Measurements from ENCODE around the gene MAPK8IP3.
"Not testable (repeated sequence)": the region's sequence is repeated elsewhere in the genome, so short reads cannot be mapped to it uniquely, and the experiment has no call there.

Gene MAPK8IP3

GRCh38 chr16:1794908-1795666 lies 89.1 kb downstream of the MAPK8IP3 start:
- no peak for TF ChIP-seq CTCF (IDR thresholded peaks at IDR 0.05; ENCODE audit: low read depth, low read length, missing control alignments)
- DNase-seq (ENCODE audit: low read depth): no peak
- in situ Hi-C loops (cut with HindIII; ENCODE audit: low sequenced_read_pairs): no loop called here
- H3K4me3 ChIP-seq (ENCODE audit: low read depth, low read length): no peak overlapping the region

GRCh38 chr16:1799263-1799662 lies 93.3 kb downstream of the MAPK8IP3 start:
- H3K4me3 ChIP-seq (ENCODE audit: low read depth, low read length); DNase-seq (ENCODE audit: low read depth); in situ Hi-C loops (cut with HindIII; ENCODE audit: low sequenced_read_pairs): not testable (repeated sequence)

- in situ Hi-C loops (cut with HindIII; ENCODE audit: low sequenced_read_pairs): no loop called here
- no peak overlapping the region for H3K4me3 ChIP-seq (ENCODE audit: low read depth, low read length)
- DNase-seq (ENCODE audit: low read depth): no peak
These were observed 94.7 kb downstream of the MAPK8IP3 start for GRCh38 chr16:1800701-1801100.

GRCh38 chr16:1807626-1808025 lies 101.6 kb downstream of the MAPK8IP3 start:
- no peak for TF ChIP-seq CTCF (IDR thresholded peaks at IDR 0.05; ENCODE audit: low read depth, low read length, missing control alignments)
- H3K4me3 ChIP-seq (ENCODE audit: low read depth, low read length): no peak overlapping the region
- DNase-seq (ENCODE audit: low read depth): no peak
- in situ Hi-C loops (cut with HindIII; ENCODE audit: low sequenced_read_pairs): no loop called here

More at GRCh38 chr16:1800701-1801100, 94.7 kb downstream of the MAPK8IP3 start:
- no peak for TF ChIP-seq CTCF (IDR thresholded peaks at IDR 0.05; ENCODE audit: low read depth, low read length, missing control alignments)

GRCh38 chr16:1808691-1809090 lies 102.7 kb downstream of the MAPK8IP3 start:
- DNase-seq (ENCODE audit: low read depth): no peak
- in situ Hi-C loops (cut with HindIII; ENCODE audit: low sequenced_read_pairs): no loop called here
- H3K4me3 ChIP-seq (ENCODE audit: low read depth, low read length): no peak overlapping the region
- TF ChIP-seq CTCF (IDR thresholded peaks at IDR 0.05; ENCODE audit: low read depth, low read length, missing control alignments): no peak

- no peak for DNase-seq (ENCODE audit: low read depth)
- TF ChIP-seq CTCF (IDR thresholded peaks at IDR 0.05; ENCODE audit: low read depth, low read length, missing control alignments): no peak
- H3K4me3 ChIP-seq (ENCODE audit: low read depth, low read length): no peak overlapping the region
- in situ Hi-C loops (cut with HindIII; ENCODE audit: low sequenced_read_pairs): no loop called here
These were observed 103.3 kb downstream of the MAPK8IP3 start for GRCh38 chr16:1809281-1809801.

GRCh38 chr16:1810106-1810505 lies 104.1 kb downstream of the MAPK8IP3 start:
- DNase-seq (ENCODE audit: low read depth): no peak
- in situ Hi-C loops (cut with HindIII; ENCODE audit: low sequenced_read_pairs): no loop called here
- H3K4me3 ChIP-seq (ENCODE audit: low read depth, low read length): no peak overlapping the region
- TF ChIP-seq CTCF (IDR thresholded peaks at IDR 0.05; ENCODE audit: low read depth, low read length, missing control alignments): no peak
